ENCODE measurements around the gene TRPM4.

- TF ChIP-seq POLR2A (IDR thresholded peaks at IDR 0.05) (no peak), CTCF (IDR thresholded peaks at IDR 0.05) (no peak)
These were observed 47.0 kb upstream of the TRPM4 start for GRCh38 chr19:49110567-49110966.

Measured in gastroesophageal sphincter (tissue), 3 donors.